A673 (cell line): ENCODE data around the gene GNL3. TPM values are rescaled to one million over a fixed set of nuclear protein-coding genes. Genes with fewer than 3 reads are reported as not detected.

Experiments
- BruUV-seq: library from RNA; stranded (reverse); fragments of 400-500 nt; replicated peaks from 2 replicates; lab custom pipeline; 2021; lab: Mats Ljungman, UMichigan
- CTCF ChIA-PET: fragments of 300-600 bp; sonication (Branson Sonifier 250); formaldehyde crosslinking; loops from one replicate; lab custom pipeline; 2022; ENCODE audit warnings: antibody characterized with exemption; lab: Charles Lee
- POLR2A ChIA-PET: fragments of 300-600 bp; sonication (Branson Sonifier 250); formaldehyde crosslinking; loops from one replicate; lab custom pipeline; 2022; ENCODE audit warnings: antibody characterized with exemption; ENCODE audit not compliant: low non-redundant PET; lab: Charles Lee
- DNase-seq: peaks from one replicate; pipeline ENCODE4 v3.0.0-alpha.2; 2015; ENCODE audit warnings: low spot score
- H3K27ac ChIP-seq: fragments of 200-600 bp; sonication (generic); 2 replicates; pipeline ENCODE4 v1.5.1; 2016; ENCODE audit warnings: mixed run types, low read depth, mild to moderate bottlenecking, mixed read lengths, antibody characterized with exemption, low read length; ENCODE audit not compliant: poor library complexity, severe bottlenecking
- H3K27me3 ChIP-seq: fragments of 200-600 bp; sonication (generic); replicated peaks from 2 replicates; pipeline ENCODE4 v1.6.1; 2017; ENCODE audit warnings: mixed run types, low read depth, mild to moderate bottlenecking, mixed read lengths, antibody characterized with exemption, low read length; ENCODE audit not compliant: insufficient read depth, poor library complexity
- H3K36me3 ChIP-seq: fragments of 200-600 bp; sonication (generic); 2 replicates; pipeline ENCODE4 v1.6.1; 2016; ENCODE audit warnings: mixed run types, mild to moderate bottlenecking, mixed read lengths, antibody characterized with exemption, low read length; ENCODE audit not compliant: insufficient read depth, poor library complexity, severe bottlenecking
- H3K4me1 ChIP-seq: fragments of 200-600 bp; sonication (generic); 2 replicates; pipeline ENCODE4 v1.6.1; 2017; ENCODE audit warnings: mixed run types, mild to moderate bottlenecking, mixed read lengths, antibody characterized with exemption, low read length; ENCODE audit not compliant: insufficient read depth, poor library complexity, severe bottlenecking
- H3K4me3 ChIP-seq: fragments of 200-600 bp; sonication (generic); 2 replicates; pipeline ENCODE4 v1.5.1; 2016; ENCODE audit warnings: low read depth, mixed run types, mild to moderate bottlenecking, mixed read lengths, low read length; ENCODE audit not compliant: poor library complexity, severe bottlenecking
- H3K9me3 ChIP-seq: fragments of 200-600 bp; sonication (generic); 2 replicates; pipeline ENCODE4 v1.6.1; 2016; ENCODE audit warnings: mixed run types, low read depth, mild to moderate bottlenecking, mixed read lengths, antibody characterized with exemption, low read length; ENCODE audit not compliant: poor library complexity, severe bottlenecking
- EZH2 ChIP-seq: fragments of 200-600 bp; sonication (generic); IDR thresholded peaks from 2 replicates; pipeline ENCODE4 v1.6.1; 2017; ENCODE audit warnings: borderline replicate concordance, low read depth, mild to moderate bottlenecking, mixed read lengths, antibody characterized with exemption, low read length; ENCODE audit not compliant: poor library complexity, severe bottlenecking
- intact Hi-C: fragments of 100-400 bp; cut with micrococcal nuclease; formaldehyde crosslinking; loops from one replicate; pipeline ENCODE4 v1.10.0; 2022; ENCODE audit not compliant: unreplicated experiment
- total RNA-seq: library from RNA; stranded (reverse); gene quantifications from 2 replicates; pipeline ENCODE4 v1.2.3, GENCODE V29; 2021
- TF ChIP-seq, protein P1 (sequence below): fragments of 300-800, 200-600 bp; sonication (generic); conservative IDR thresholded peaks from 2 replicates; pipeline ENCODE4 v1.5.1; 2017; ENCODE audit warnings: low read depth, mild to moderate bottlenecking, antibody characterized with exemption, low read length, moderate library complexity, mixed read lengths

Gene GNL3
- total RNA-seq, 1 experiment from 2014 or later: 110 TPM

DNA sequence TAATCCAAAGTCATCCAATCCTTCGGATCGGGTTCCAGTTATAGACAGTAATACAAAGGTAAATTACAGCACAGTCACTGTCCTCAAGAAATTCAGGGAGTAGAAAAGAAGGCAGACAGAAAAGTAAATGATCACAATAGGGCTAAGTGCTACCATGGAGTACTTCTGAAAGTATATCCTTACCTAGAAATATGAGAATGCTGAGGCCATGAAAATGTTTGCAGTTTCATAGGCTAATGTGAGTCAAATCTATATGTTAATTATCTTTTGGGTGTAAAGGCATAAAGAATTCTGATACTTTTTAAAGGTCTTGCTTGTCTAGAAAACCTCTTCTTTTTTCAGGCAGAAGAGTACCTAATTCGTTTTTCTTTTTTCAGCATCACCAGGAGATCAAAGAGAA lies 29.9 kb upstream of the GNL3 start:
- POLR2A ChIA-PET: no interaction called here
- TF ChIP-seq, protein P1, sequence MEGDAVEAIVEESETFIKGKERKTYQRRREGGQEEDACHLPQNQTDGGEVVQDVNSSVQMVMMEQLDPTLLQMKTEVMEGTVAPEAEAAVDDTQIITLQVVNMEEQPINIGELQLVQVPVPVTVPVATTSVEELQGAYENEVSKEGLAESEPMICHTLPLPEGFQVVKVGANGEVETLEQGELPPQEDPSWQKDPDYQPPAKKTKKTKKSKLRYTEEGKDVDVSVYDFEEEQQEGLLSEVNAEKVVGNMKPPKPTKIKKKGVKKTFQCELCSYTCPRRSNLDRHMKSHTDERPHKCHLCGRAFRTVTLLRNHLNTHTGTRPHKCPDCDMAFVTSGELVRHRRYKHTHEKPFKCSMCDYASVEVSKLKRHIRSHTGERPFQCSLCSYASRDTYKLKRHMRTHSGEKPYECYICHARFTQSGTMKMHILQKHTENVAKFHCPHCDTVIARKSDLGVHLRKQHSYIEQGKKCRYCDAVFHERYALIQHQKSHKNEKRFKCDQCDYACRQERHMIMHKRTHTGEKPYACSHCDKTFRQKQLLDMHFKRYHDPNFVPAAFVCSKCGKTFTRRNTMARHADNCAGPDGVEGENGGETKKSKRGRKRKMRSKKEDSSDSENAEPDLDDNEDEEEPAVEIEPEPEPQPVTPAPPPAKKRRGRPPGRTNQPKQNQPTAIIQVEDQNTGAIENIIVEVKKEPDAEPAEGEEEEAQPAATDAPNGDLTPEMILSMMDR: no peak
- TF ChIP-seq EZH2: no peak
- peaks cover 17% of the 10 kb centered on the region for H3K36me3 ChIP-seq

DNA sequence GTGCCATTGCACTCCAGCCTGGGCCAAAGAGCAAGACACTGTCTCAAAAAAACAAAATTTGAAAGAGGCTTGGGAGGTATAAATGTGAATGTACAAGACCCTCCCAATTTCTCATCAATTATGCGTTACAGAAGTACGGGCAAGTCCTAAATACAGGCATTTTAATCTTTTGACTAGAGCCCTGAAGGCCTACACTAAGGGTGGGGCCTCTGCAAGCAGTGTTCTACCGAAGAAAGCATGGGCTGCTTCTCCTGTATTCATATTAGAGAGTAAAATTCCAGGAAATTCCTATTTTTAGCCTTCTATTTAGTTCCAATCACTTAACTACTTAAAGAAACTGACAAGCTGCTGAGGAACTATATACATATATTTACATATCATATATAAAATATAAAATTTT lies 25.8 kb upstream of the GNL3 start:
- no peak for DNase-seq
- Histone ChIP-seq H3K4me1 (no peaks in the 10 kb centered on the region), H3K4me3 (no peak overlapping the region), H3K9me3 (no peaks in the 10 kb centered on the region), H3K27ac (no peak overlapping the region), H3K36me3 (peaks cover 12% of the 10 kb centered on the region), H3K27me3 (no peaks in the 10 kb centered on the region)
- ChIA-PET POLR2A (no interaction called here), CTCF (no interaction called here)
- intact Hi-C loops: no loop called here
- no peak for TF ChIP-seq EZH2
- TF ChIP-seq, protein P1: no peak
- no TSS peak for BruUV-seq

More for the DNA sequence above, 29.9 kb upstream of the GNL3 start:
- Histone ChIP-seq H3K27ac (no peak overlapping the region), H3K4me1 (no peaks in the 10 kb centered on the region), H3K9me3 (no peaks in the 10 kb centered on the region), H3K4me3 (no peak overlapping the region), H3K27me3 (no peaks in the 10 kb centered on the region)
- CTCF ChIA-PET: no interaction called here
- DNase-seq: no peak
- no TSS peak for BruUV-seq
- intact Hi-C loops: no loop called here

GRCh38 chr3:52663098-52663497 lies 22.7 kb upstream of the GNL3 start:
- intact Hi-C loops: no loop called here
- peaks cover 15% of the 10 kb centered on the region for H3K36me3 ChIP-seq
- no TSS peak for BruUV-seq
- H3K27ac ChIP-seq: no peak overlapping the region
- no peak overlapping the region for H3K4me3 ChIP-seq
- POLR2A ChIA-PET: no interaction called here
- CTCF ChIA-PET: interaction anchor here (0.6 kb wide), 1 partner anchor 591 kb away, joined by 4 read pairs; no protein-coding TSS in a partner anchor
- no peaks in the 10 kb centered on the region for H3K9me3 ChIP-seq
- no peak for DNase-seq
- H3K27me3 ChIP-seq: no peaks in the 10 kb centered on the region
- no peak for TF ChIP-seq EZH2
- TF ChIP-seq, protein P1: no peak
- H3K4me1 ChIP-seq: no peaks in the 10 kb centered on the region
